Stimulated activated CD4-positive, alpha-beta T cell treated with anti-CD3 and anti-CD28 coated beads, Interleukin-2, amount 100 ng/mL, for 4 hours (primary cell): ENCODE results near the gene ZC3H12C.

ENCODE experiments used
- DNase-seq: peaks from one replicate; pipeline ENCODE4 v3.0.0-alpha.2; 2020; ENCODE audit warnings: low read depth

ZC3H12C gene

GRCh38 chr11:110098645-110099044 lies 5.5 kb downstream of the ZC3H12C start:
- no peak for DNase-seq

GRCh38 chr11:110100476-110101240 lies 7.5 kb downstream of the ZC3H12C start:
- DNase-seq: no peak

GRCh38 chr11:110106713-110107274 lies 13.6 kb downstream of the ZC3H12C start:
- DNase-seq: no peak

GRCh38 chr11:110110854-110111253 lies 17.7 kb downstream of the ZC3H12C start:
- DNase-seq: no peak

- no peak for DNase-seq
Measured at GRCh38 chr11:110112457-110112856, 19.3 kb downstream of the ZC3H12C start.

GRCh38 chr11:110113505-110113904 lies 20.3 kb downstream of the ZC3H12C start:
- DNase-seq: no peak

GRCh38 chr11:110113973-110114372 lies 20.8 kb downstream of the ZC3H12C start:
- DNase-seq: no peak

- DNase-seq: no peak
Measured at GRCh38 chr11:110119317-110119716, 26.1 kb downstream of the ZC3H12C start.

- DNase-seq: no peak
Measured at GRCh38 chr11:110121204-110121603, 28.0 kb downstream of the ZC3H12C start.

GRCh38 chr11:110123003-110123402 lies 29.8 kb downstream of the ZC3H12C start:
- no peak for DNase-seq

- no peak for DNase-seq
Measured at GRCh38 chr11:110124605-110125004, 31.4 kb downstream of the ZC3H12C start.

GRCh38 chr11:110125632-110126031 lies 32.4 kb downstream of the ZC3H12C start:
- no peak for DNase-seq

GRCh38 chr11:110126936-110127335 lies 33.7 kb downstream of the ZC3H12C start:
- DNase-seq: no peak

- DNase-seq: no peak
Measured at GRCh38 chr11:110128161-110128560, 35.0 kb downstream of the ZC3H12C start.

- DNase-seq: no peak
Measured at GRCh38 chr11:110130642-110131238, 37.5 kb downstream of the ZC3H12C start.

GRCh38 chr11:110131386-110132123 lies 38.4 kb downstream of the ZC3H12C start:
- DNase-seq: no peak

GRCh38 chr11:110133160-110133559 lies 40.0 kb downstream of the ZC3H12C start:
- no peak for DNase-seq

- DNase-seq: no peak
Measured at GRCh38 chr11:110134110-110134509, 40.9 kb downstream of the ZC3H12C start.

- DNase-seq: no peak
Measured at GRCh38 chr11:110141812-110142211, 48.6 kb downstream of the ZC3H12C start.

GRCh38 chr11:110147962-110148709 lies 54.9 kb downstream of the ZC3H12C start:
- no peak for DNase-seq

- no peak for DNase-seq
Measured at GRCh38 chr11:110148775-110149744, 55.9 kb downstream of the ZC3H12C start.
